SJCRH30 (cell line): Measurements from ENCODE around the gene ELAVL2. TPM values are rescaled to one million over a fixed set of nuclear protein-coding genes. Genes with fewer than 3 reads are reported as not detected.
"Not testable (repeated sequence)": the region's sequence is repeated elsewhere in the genome, so short reads cannot be mapped to it uniquely, and the experiment has no call there.

Source experiments
- DNase-seq, 2 experiments: peaks; one replicate each; pipeline ENCODE4 v3.0.0-alpha.2; 2015 to 2020
- H3K27ac ChIP-seq: fragments of 250-450 bp; sonication (Bioruptor Pico); 2 replicates; pipeline ENCODE4 v1.5.1; 2020; ENCODE audit warnings: mild to moderate bottlenecking, moderate library complexity
- H3K27me3 ChIP-seq: fragments of 250-450 bp; sonication (Bioruptor Pico); 2 replicates; pipeline ENCODE4 v1.5.1; 2020; ENCODE audit warnings: mild to moderate bottlenecking, moderate library complexity
- H3K36me3 ChIP-seq: fragments of 250-450 bp; sonication (Bioruptor Pico); 2 replicates; pipeline ENCODE4 v1.5.1; 2020; ENCODE audit warnings: mild to moderate bottlenecking, moderate library complexity
- H3K4me1 ChIP-seq: fragments of 250-450 bp; sonication (Bioruptor Pico); 2 replicates; pipeline ENCODE4 v1.5.1; 2020; ENCODE audit warnings: mild to moderate bottlenecking, moderate library complexity
- H3K4me3 ChIP-seq: fragments of 250-450 bp; sonication (Bioruptor Pico); 2 replicates; pipeline ENCODE4 v1.5.1; 2020; ENCODE audit warnings: mild to moderate bottlenecking, moderate library complexity
- H3K9me3 ChIP-seq: fragments of 250-450 bp; sonication (Bioruptor Pico); replicated peaks from 2 replicates; pipeline ENCODE4 v1.5.1; 2020; ENCODE audit warnings: mild to moderate bottlenecking, moderate library complexity
- total RNA-seq: library from RNA; depleted of rRNA; stranded (reverse); fragments of >200 nt; shearing (Covaris generic); gene quantifications from 2 replicates; pipeline ENCODE4 v1.2.3, GENCODE V29; 2014

ELAVL2 gene
- total RNA-seq, 1 experiment from 2014 or later: 29.1 TPM

DNA sequence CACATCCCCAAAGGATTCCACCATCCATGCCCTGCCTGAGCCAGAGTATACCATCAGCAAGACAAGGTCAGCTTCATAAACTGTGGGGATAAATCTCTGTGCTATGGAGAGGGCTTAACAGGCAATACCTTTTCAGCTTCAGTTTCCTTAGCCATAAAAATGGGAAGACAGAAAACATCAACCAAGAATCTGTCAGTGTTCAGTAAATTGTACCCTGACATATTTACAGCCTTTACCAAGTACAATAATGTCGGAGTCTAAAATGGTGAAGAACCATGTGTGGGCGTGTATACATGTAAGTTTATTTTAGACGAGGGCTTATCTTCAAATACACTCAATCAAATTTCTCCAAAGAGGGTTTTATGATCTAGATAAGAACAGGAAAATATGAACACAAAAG, 94.7 kb downstream of the ELAVL2 start:
- Histone ChIP-seq H3K36me3 (peaks cover 9% of the 10 kb centered on the region; the same call in 1 of the 2 replicates), H3K27me3 (no peaks in the 10 kb centered on the region), H3K27ac (no peak overlapping the region), H3K4me3 (no peak overlapping the region), H3K4me1 (peaks cover 22% of the 10 kb centered on the region), H3K9me3 (no peaks in the 10 kb centered on the region)
- no peak for DNase-seq

DNA sequence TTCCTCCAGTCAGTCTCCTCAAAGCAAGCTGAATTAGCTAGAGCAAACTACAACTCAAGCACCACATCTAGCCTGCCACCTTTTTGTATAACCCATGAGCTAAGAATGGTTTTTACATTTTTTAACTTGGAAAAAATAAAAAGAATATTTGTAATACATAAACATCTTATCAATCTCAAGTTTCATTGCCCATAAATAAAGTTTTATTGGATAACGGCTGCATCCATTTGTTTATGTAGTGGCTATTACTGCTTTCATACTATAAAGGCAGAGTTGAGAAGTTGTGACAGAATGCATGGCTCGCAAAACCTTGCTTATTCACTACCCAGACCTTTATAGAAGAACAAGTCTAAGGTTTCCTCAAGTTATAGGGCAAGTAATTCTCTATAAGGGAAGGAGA, 95.7 kb downstream of the ELAVL2 start:
- peaks cover 22% of the 10 kb centered on the region for H3K4me1 ChIP-seq
- no peaks in the 10 kb centered on the region for H3K9me3 ChIP-seq
- no peak overlapping the region for H3K27ac ChIP-seq
- DNase-seq: no peak
- H3K27me3 ChIP-seq: no peaks in the 10 kb centered on the region
- no peak overlapping the region for H3K4me3 ChIP-seq
- peaks cover 11% of the 10 kb centered on the region; the same call in 1 of the 2 replicates for H3K36me3 ChIP-seq

DNA sequence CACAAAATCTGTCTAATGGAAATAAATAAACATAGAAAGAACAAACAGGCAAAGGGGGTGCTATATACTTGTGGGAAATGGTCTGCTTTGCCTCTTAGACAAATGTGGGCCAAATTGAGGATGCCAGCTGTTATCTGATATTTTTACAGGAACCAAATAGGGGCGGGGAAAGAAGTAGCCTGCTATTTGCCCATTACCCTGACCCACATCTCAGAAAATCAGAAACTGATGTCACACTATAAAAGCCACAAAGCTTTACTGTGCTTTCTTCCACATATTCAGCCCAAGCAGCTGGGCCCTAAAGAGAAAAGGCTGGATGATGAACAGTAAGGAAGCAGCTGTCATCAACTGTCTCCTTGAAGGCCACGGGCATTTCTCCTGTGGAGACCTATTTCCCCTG, 97.3 kb downstream of the ELAVL2 start:
- Histone ChIP-seq H3K36me3 (peaks cover 11% of the 10 kb centered on the region; the same call in 1 of the 2 replicates), H3K27me3 (no peaks in the 10 kb centered on the region), H3K4me3 (no peak overlapping the region), H3K27ac (peak overlapping the region; percentile 39), H3K9me3 (no peaks in the 10 kb centered on the region), H3K4me1 (peaks cover 22% of the 10 kb centered on the region)
- peak; percentile 44 to 78 for DNase-seq

DNA sequence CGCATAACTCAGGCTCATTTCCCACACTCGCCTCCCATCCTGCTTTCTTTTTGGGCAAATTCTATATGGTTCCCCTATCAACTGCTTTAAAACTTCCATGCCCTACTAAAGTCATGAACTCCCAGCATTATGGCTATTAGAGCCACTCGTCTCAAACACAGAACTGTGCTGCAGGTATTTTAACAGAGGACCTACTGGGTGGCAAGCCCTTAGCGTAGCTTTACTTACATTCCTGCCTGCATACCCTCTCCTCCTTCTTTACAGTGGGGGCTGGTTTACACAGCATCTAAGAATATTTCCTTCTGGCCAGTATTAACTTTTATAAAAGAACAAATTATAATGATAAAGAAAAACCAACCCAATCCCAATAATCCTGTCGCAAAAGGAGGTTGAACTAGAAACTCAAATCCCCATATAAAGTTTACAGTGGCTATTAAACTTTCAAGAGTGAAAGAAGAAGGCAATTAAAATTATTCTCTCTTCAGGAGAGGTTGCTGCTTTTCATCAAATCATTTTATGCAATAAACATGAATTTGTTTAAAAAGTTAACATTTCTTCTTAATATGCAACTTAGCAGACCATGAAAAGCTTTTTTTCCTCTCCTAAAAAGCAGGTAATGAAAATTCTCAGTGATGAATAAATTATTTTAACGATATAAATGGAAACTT, 100.6 kb downstream of the ELAVL2 start:
- H3K27me3 ChIP-seq: no peaks in the 10 kb centered on the region
- H3K9me3 ChIP-seq: no peaks in the 10 kb centered on the region
- H3K36me3 ChIP-seq: peaks cover 13% of the 10 kb centered on the region; the same call in 1 of the 2 replicates
- H3K27ac ChIP-seq: no peak overlapping the region
- H3K4me3 ChIP-seq: no peak overlapping the region
- no peak for DNase-seq
- peaks cover 18% of the 10 kb centered on the region for H3K4me1 ChIP-seq

DNA sequence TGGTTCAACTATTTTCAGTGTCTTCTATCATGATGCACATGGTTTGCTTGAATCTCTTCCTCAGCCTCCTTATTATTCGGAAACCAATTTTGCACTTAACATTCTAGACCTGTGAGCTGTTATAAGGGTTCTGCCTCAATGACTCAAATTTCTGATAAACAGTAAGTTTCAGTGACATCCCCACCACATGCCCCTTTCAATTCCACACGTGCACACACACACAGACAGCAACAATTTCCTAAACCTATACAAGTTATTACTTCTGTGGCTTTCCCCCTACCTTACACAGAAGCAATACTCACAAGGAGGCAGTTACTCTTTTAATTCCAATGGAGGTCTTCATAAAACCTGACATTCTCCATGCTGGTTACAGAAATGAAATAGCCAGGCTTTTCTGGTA, 102.4 kb downstream of the ELAVL2 start:
- peaks cover 11% of the 10 kb centered on the region; the same call in 1 of the 2 replicates for H3K36me3 ChIP-seq
- no peaks in the 10 kb centered on the region for H3K9me3 ChIP-seq
- DNase-seq: no peak
- no peaks in the 10 kb centered on the region for H3K27me3 ChIP-seq
- peaks cover 12% of the 10 kb centered on the region for H3K4me1 ChIP-seq
- H3K27ac ChIP-seq: no peak overlapping the region
- H3K4me3 ChIP-seq: no peak overlapping the region

DNA sequence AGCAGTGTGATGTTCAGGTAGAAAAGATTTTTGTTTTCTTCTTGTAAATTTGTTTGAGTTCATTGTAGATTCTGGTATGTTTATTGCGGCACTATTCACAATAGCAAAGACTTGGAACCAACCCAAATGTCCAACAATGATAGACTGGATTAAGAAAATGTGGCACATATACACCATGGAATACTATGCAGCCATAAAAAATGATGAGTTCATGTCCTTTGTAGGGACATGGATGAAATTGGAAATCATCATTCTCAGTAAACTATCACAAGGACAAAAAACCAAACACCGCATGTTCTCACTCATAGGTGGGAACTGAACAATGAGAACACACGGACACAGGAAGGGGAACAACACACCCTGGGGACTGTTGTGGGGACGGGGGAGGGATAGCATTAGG, 103.0 kb downstream of the ELAVL2 start:
- H3K4me1 ChIP-seq, H3K4me3 ChIP-seq, H3K36me3 ChIP-seq, H3K27me3 ChIP-seq, H3K9me3 ChIP-seq, H3K27ac ChIP-seq, DNase-seq: not testable (repeated sequence)

DNA sequence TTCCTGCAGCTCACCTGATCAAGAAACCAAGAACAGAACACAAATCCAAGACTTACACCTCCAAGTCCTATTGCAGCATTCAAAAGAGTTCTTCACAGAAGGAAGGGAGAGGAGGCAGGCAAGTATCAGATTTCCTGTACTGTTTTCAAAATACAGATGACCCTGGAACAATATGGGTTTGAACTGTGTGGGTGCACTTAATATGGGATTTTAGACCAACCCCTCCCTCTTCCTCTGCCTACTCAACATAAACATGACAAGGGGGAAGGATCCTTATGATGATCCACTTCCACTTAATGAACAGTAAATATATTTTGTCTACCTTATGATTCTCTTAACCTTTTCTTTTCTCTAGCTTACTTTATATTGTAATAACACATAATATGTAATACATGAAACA, 104.6 kb downstream of the ELAVL2 start:
- no peak for DNase-seq

DNA sequence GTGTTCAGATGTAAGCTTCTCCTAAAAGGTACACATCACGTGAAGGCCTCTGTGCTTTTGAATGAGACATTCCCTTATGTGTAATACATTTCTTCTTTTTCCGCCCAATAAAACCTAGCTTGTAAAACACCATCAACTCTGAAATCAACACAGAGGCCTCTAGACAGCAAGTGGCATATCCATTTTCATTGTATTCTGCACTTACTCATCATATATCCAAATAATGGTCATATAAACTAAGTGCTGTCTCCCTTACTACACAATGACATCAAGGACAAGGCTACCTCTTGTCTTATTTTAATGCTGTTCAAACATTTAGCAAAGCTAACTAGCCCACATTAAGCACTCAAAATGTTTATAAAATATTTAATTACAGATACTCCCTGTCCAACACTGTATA, 108.5 kb downstream of the ELAVL2 start:
- Histone ChIP-seq H3K36me3 (peaks cover 5% of the 10 kb centered on the region; the same call in 1 of the 2 replicates), H3K4me1 (no peaks in the 10 kb centered on the region), H3K27me3 (no peaks in the 10 kb centered on the region), H3K27ac (no peak overlapping the region), H3K9me3 (no peaks in the 10 kb centered on the region), H3K4me3 (no peak overlapping the region)
- DNase-seq: no peak

More for the DNA sequence above, 104.6 kb downstream of the ELAVL2 start:
- Histone ChIP-seq H3K9me3 (no peaks in the 10 kb centered on the region), H3K4me1 (no peaks in the 10 kb centered on the region), H3K27ac (no peak overlapping the region), H3K36me3 (0 out of 2 replicates have a peak, but pooled peaks cover 5% of the 10 kb centered on the region), H3K27me3 (no peaks in the 10 kb centered on the region), H3K4me3 (no peak overlapping the region)

DNA sequence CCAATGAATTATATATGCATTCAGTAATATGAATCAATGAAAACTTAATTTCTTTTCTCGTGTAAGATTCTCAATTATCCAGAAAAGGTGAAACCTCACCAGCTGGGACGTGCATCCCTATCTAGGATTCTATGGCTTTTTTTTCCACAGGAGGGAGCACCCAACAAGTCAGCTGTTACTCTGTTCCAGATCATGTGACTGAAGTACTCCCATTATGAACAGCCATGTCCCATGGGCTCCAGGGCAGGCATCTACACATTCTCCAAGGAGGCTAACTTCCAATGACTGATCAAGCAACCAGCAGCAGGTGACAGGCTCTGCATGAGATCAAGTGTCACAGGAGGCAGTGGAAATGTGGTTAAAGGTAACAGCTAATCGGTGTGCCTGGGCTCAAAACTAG, 118.8 kb downstream of the ELAVL2 start:
- no peak overlapping the region for H3K27ac ChIP-seq
- peaks cover 6% of the 10 kb centered on the region; the same call in 1 of the 2 replicates for H3K36me3 ChIP-seq
- H3K4me1 ChIP-seq: peaks cover 13% of the 10 kb centered on the region
- no peak for DNase-seq
- H3K27me3 ChIP-seq: no peaks in the 10 kb centered on the region
- no peaks in the 10 kb centered on the region for H3K9me3 ChIP-seq
- H3K4me3 ChIP-seq: no peak overlapping the region

DNA sequence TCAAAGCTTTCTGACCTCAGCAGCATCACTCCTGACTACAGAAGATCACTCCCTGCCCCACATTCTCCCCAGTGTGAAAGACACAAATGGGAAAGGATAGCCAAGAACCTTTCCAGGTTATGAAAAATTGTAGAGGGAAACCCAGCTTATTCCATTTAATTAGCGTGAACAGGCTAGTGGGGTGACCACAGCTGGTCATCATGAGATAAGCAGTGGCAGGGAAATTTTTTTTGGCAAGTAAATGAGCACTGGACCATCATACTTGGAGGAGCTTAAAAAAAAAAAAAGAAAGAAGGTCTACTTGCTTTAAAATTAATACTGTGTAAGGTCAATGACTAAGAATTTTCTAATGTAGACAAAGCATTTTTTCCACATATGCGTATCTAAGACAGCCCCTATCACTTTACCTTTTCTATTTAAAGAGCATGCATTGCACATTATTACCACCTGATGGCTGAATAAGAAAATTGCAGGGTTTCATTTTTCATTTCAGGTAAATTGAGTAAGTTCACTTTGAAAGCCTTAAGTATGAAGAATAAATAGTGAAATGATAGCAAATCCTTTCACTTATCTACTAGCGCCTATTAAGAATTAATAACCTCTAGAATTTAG, 123.6 kb downstream of the ELAVL2 start:
- Histone ChIP-seq H3K27me3 (no peaks in the 10 kb centered on the region), H3K9me3 (no peaks in the 10 kb centered on the region), H3K27ac (peak overlapping the region; percentile 70), H3K36me3 (peaks cover 11% of the 10 kb centered on the region), H3K4me3 (no peak overlapping the region), H3K4me1 (peaks cover 33% of the 10 kb centered on the region)
- DNase-seq: peak; percentile 59 to 76

DNA sequence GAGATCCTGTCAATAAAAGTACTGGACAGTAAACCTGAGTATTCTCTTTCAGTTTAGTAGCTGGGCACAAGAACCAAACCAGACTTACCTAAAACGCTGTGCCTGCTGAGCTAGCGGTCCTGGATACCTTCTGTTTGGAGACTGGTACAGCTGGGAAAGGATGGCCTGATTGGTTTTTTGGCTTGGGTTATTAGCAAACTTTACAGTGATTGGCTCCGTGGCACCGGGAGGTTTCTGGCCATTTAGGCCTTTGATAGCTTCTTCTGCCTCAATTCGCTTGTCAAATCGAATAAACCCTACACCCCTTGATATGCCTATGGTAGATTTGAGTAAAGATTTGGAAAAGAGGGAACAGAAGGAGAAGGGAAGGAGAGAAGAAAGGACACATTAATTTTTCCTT, 124.7 kb downstream of the ELAVL2 start:
- no peaks in the 10 kb centered on the region for H3K9me3 ChIP-seq
- H3K36me3 ChIP-seq: peaks cover 15% of the 10 kb centered on the region
- no peak overlapping the region for H3K4me3 ChIP-seq
- H3K4me1 ChIP-seq: peaks cover 33% of the 10 kb centered on the region
- no peak for DNase-seq
- H3K27me3 ChIP-seq: no peaks in the 10 kb centered on the region
- H3K27ac ChIP-seq: peak overlapping the region; percentile 70; the same call in 1 of the 2 replicates

DNA sequence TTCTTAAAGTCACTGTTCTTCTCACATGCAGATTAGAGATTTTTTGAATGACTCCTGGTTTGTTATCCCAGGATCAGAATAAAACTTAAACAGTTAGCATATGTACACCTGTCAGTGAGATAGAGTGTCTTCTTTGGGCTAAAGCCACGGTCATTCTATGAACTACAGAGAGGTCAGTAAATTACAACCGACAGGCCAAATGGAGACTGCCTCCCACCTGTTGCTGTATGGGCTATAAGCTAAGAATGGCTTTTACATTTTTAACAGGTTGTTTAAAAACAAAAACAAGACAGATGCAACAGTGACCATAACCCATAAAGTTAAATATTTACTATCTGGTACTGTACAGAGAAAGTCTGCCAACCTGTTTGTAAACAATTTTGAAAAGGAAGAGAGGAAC, 125.7 kb downstream of the ELAVL2 start:
- Histone ChIP-seq H3K36me3 (peaks cover 15% of the 10 kb centered on the region), H3K4me3 (no peak overlapping the region)

DNA sequence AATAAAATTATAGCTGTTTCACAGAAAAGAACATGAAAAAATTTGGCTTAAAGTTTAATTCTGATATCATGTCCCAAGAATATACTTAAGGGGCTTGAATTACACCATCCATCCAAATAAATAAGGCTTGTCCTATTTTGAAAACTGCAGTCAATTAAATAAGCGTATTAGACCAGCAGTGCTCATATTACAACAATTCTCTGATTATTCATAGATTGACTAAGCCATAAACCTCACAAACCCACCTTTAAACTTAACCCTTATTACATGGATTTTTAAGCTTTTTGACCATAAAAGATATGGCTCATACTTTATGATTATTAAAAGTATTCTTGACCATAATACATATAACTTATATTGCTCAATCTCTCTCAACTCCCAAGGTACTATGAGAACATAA, 127.9 kb downstream of the ELAVL2 start:
- Histone ChIP-seq H3K36me3 (peaks cover 11% of the 10 kb centered on the region), H3K4me3 (no peak overlapping the region), H3K4me1 (peaks cover 28% of the 10 kb centered on the region), H3K27me3 (no peaks in the 10 kb centered on the region), H3K27ac (no peak overlapping the region), H3K9me3 (no peaks in the 10 kb centered on the region)
- no peak for DNase-seq

More for the DNA sequence above, 125.7 kb downstream of the ELAVL2 start:
- peak in 1 of 2 experiments; percentile 25 for DNase-seq
- no peak overlapping the region for H3K27ac ChIP-seq
- no peaks in the 10 kb centered on the region for H3K27me3 ChIP-seq
- peaks cover 33% of the 10 kb centered on the region for H3K4me1 ChIP-seq
- no peaks in the 10 kb centered on the region for H3K9me3 ChIP-seq

DNA sequence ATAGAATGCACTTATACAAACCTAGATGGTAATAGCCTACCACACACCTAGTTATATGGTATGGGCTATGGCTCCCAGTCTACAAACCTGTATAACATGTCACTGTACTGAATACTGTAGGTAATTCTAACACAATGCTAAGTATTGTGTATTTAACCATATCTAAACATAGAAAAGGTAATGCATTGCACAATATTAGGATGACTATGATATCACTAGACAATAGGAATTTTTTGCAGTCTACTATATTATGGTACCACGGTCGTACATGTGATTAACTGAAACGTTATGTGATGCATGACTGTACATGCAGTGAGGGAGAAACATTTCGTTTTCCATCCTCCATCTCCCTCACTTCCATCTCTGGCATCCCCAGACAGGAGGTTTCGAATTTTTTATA, 130.5 kb downstream of the ELAVL2 start:
- H3K4me3 ChIP-seq: no peak overlapping the region
- peaks cover 12% of the 10 kb centered on the region; the same call in 1 of the 2 replicates for H3K36me3 ChIP-seq
- no peaks in the 10 kb centered on the region for H3K27me3 ChIP-seq
- DNase-seq: no peak
- H3K27ac ChIP-seq: no peak overlapping the region
- H3K4me1 ChIP-seq: peaks cover 12% of the 10 kb centered on the region; the same call in 1 of the 2 replicates
- no peaks in the 10 kb centered on the region for H3K9me3 ChIP-seq

DNA sequence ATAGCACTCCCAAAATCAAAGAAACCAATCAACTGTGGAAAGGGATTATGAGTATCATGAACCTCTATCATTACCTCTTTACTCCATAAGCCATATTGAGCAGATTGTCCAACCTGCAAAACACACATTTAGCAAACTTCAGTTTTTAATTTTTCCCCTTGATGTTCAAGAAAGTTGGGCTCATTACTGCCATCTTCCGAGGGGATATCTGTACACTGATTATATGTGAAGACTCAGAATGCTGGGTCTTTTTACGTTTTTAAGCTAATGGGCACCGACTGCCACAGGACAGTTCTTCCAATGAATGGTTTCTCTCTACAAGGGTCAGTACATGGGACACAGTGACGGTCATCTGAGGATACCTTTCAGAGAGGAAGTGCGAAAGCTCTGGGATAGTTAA, 132.7 kb downstream of the ELAVL2 start:
- Histone ChIP-seq H3K4me1 (0 out of 2 replicates have a peak, but pooled peaks cover 4% of the 10 kb centered on the region), H3K36me3 (peaks cover 10% of the 10 kb centered on the region; the same call in 1 of the 2 replicates), H3K4me3 (no peak overlapping the region), H3K27me3 (no peaks in the 10 kb centered on the region), H3K27ac (no peak overlapping the region), H3K9me3 (no peaks in the 10 kb centered on the region)
- DNase-seq: no peak
